Common myeloid progenitor, CD34-positive (primary cell): ENCODE results near the gene EFNB3.

Experiments
- CTCF ChIA-PET: fragments of 350-600 bp; sonication (Branson Sonifier 250); formaldehyde crosslinking; loops from one replicate; lab custom pipeline; 2021; ENCODE audit warnings: antibody characterized with exemption; lab: Charles Lee
- POLR2A ChIA-PET: fragments of 350-600 bp; sonication (Branson Sonifier 250); formaldehyde crosslinking; loops from one replicate; lab custom pipeline; 2021; ENCODE audit warnings: antibody characterized with exemption; lab: Charles Lee
- DNase-seq, 3 donors: peaks; one replicate each; pipeline versions ENCODE4 v3.0.0 to v3.0.0-alpha.2; 2013
- H3K27ac ChIP-seq, 2 experiments: 1 replicate in 1 of 2; 2 replicates in 1 of 2; pipeline ENCODE4 v1.7.0; 2013; ENCODE audit warnings: inconsistent platforms in 2 of 2, low read length in 2 of 2, mild to moderate bottlenecking in 2 of 2, low read depth in 1 of 2, moderate library complexity in 1 of 2; ENCODE audit not compliant: severe bottlenecking in 2 of 2, insufficient read depth in 1 of 2, poor library complexity in 1 of 2
- H3K27me3 ChIP-seq, 5 experiments: replicated peaks in 2 of 5; 1 replicate in 3 of 5; 2 replicates in 2 of 5; pipeline versions ENCODE4 v1.6.1 to v1.7.0; 2013; ENCODE audit warnings: low read length in 4 of 5, mild to moderate bottlenecking in 2 of 5, moderate library complexity in 2 of 5, inconsistent platforms in 1 of 5; ENCODE audit not compliant: insufficient read depth in 5 of 5, control insufficient read depth in 4 of 5
- H3K36me3 ChIP-seq, 4 experiments: 1 replicate in 2 of 4; 2 replicates in 2 of 4; pipeline versions ENCODE4 v1.6.1 to v1.7.0; 2013; ENCODE audit warnings: low read length in 3 of 4, control low read depth in 1 of 4, mild to moderate bottlenecking in 1 of 4; ENCODE audit not compliant: control insufficient read depth in 4 of 4, insufficient read depth in 4 of 4
- H3K4me1 ChIP-seq, 4 experiments: 1 replicate in 3 of 4; 2 replicates in 1 of 4; pipeline versions ENCODE4 v1.6.1 to v1.7.1; 2013; ENCODE audit warnings: low read length in 3 of 4, mild to moderate bottlenecking in 3 of 4, control low read depth in 1 of 4, inconsistent platforms in 1 of 4, moderate library complexity in 1 of 4; ENCODE audit not compliant: control insufficient read depth in 4 of 4, insufficient read depth in 4 of 4; ENCODE audit errors: control extremely low read depth in 1 of 4
- H3K4me3 ChIP-seq, 7 experiments: 1 replicate in 4 of 7; 2 replicates in 3 of 7; pipeline versions ENCODE4 v1.5.1 to v1.7.0; 2013; ENCODE audit warnings: mild to moderate bottlenecking in 7 of 7, low read length in 6 of 7, moderate library complexity in 6 of 7, inconsistent platforms in 2 of 7, low read depth in 2 of 7, control low read depth in 1 of 7; ENCODE audit not compliant: insufficient read depth in 4 of 7, control insufficient read depth in 1 of 7; ENCODE audit errors: extremely low read depth in 1 of 7
- H3K9me3 ChIP-seq, 5 experiments: 1 replicate in 4 of 5; 2 replicates in 1 of 5; pipeline versions ENCODE4 v1.6.1 to v1.7.1; 2013; ENCODE audit warnings: low read length in 4 of 5, mild to moderate bottlenecking in 2 of 5, inconsistent platforms in 1 of 5, low read depth in 1 of 5, moderate library complexity in 1 of 5; ENCODE audit not compliant: control insufficient read depth in 4 of 5, insufficient read depth in 2 of 5; ENCODE audit errors: control extremely low read depth in 1 of 5
- WGBS: methylation state at CpG from one replicate; pipeline ENCODE4 v1.1.5; 2013; ENCODE audit not compliant: insufficient coverage; 5-methylcytosine and 5-hydroxymethylcytosine counted together

Gene EFNB3

DNA sequence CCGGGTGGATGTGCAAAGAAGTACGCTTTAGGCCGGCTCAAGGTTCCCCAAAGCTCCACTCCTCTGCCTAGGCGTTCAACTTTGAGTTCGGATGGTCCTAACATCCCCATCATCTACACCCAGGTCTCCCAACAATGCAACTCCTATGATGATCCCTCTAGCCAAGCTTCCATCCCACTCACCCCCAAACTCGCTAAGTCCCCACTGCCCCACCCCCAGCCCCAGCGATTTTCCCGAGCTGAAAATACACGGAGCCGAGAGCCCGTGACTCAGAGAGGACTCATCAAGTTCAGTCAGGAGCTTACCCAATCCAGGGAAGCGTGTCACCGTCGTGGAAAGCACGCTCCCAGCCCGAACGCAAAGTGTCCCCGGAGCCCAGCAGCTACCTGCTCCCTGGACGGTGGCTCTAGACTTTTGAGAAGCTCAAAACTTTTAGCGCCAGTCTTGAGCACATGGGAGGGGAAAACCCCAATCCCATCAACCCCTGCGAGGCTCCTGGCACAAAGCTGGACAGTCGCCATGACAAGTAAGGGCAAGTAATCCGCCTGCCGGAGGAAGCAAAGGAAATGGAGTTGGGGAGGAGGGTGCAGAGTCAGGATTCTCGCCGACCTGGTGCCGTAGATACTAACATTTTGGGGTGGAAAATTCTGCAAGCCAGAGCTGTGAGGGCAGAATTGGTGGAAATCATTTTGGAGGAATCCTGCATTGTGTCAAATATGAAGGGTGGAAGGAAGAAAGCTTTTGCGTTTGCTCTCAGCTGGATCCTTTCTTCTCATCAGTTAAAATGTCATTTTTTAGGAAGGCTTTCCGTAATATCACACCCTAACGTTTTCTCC, 17.7 kb upstream of the EFNB3 start, which contains the start of gene TP53:
TSS of gene TP53 (minus strand) at position 419 of the 836 bp plus-strand sequence. CDS start 10,896 bp downstream, outside the sequence.
- Histone ChIP-seq H3K4me1 (peaks cover 10 to 42% (median 34%) of the 10 kb centered on the region in 4 experiments), H3K9me3 (no peaks in the 10 kb centered on the region), H3K36me3 (peaks cover 0 to 18% (median 4%) of the 10 kb centered on the region in 4 experiments), H3K27me3 (no peaks in the 10 kb centered on the region), H3K27ac (peak within 1 kb of the TSS; percentile 100), H3K4me3 (peak within 1 kb of the TSS; percentile 94 to 100 (median 100))
- CTCF ChIA-PET = interaction anchor here (0.6 to 6.4 kb wide), 31 partner anchors 8 to 858 kb away, joined by 3 to 91 read pairs (median 4); partner anchors contain the start of genes DNAH2, EFNB3, MPDU1 and NAA38
- DNase-seq = peak; percentile 92 to 97 (median 96)
- POLR2A ChIA-PET = interaction anchor here (0.5 to 1.7 kb wide), 18 partner anchors 16 to 560 kb away, joined by 3 to 11 read pairs (median 4); partner anchors contain the start of genes ATP1B2, CTC1, DNAH2 and EFNB3
- WGBS = under 1% methylated on average over 27 of the region's 30 CpGs

- Histone ChIP-seq H3K36me3 (peaks cover 0 to 19% (median 6%) of the 10 kb centered on the region in 4 experiments), H3K9me3 (no peaks in the 10 kb centered on the region), H3K27ac (peak within 1 kb of the TSS; percentile 100), H3K4me3 (peak within 1 kb of the TSS; percentile 94 to 100 (median 100)), H3K4me1 (peaks cover 10 to 42% (median 34%) of the 10 kb centered on the region in 4 experiments), H3K27me3 (no peaks in the 10 kb centered on the region)
- peak; percentile 97 to 98 (median 98) for DNase-seq
- under 1% methylated on average over 43 of the region's 51 CpGs for WGBS
- CTCF ChIA-PET = interaction anchor here (0.7 to 6.4 kb wide), 31 partner anchors 9 to 333 kb away, joined by 3 to 91 read pairs (median 4); partner anchors contain the start of genes DNAH2, EFNB3, MPDU1 and NAA38
- POLR2A ChIA-PET = interaction anchor here (0.5 to 1.5 kb wide), 11 partner anchors 29 to 559 kb away, joined by 3 to 8 read pairs (median 4); partner anchors contain the start of genes CTC1, DNAH2, FXR2 and SAT2
Measured at GRCh38 chr17:7687908-7688807, 16.8 kb upstream of the EFNB3 start, which contains the start of gene WRAP53. WRAP53 (plus strand) TSS chr17:7688477; CDS start chr17:7688649, 172 bp downstream.

DNA sequence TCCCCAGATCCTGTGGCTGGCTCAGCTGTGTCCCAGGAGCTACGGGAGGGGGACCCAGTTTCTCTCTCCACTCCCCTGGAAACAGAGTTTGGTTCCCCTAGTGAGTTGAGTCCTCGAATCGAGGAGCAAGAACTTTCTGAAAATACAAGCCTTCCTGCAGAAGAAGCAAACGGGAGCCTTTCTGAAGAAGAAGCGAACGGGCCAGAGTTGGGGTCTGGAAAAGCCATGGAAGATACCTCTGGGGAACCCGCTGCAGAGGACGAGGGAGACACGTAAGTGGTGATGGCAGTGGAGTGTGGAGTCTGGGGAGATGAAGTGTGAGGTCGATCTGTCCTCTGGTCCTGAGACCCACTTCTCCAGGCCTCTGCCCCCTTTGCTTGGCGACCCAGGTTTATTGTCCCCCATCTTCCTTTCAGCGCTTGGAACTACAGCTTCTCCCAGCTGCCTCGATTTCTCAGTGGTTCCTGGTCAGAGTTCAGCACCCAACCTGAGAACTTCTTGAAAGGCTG, 16.1 kb upstream of the EFNB3 start:
- H3K27ac ChIP-seq = peak overlapping the region; percentile 68 to 88
- CTCF ChIA-PET = interaction anchor here (0.6 to 6.4 kb wide), 13 partner anchors 10 to 283 kb away, joined by 3 to 91 read pairs (median 4); partner anchors contain the start of genes DNAH2, SAT2 and SHBG
- no peak for DNase-seq
- WGBS = 34% methylated on average over 11 of the region's 13 CpGs
- H3K4me1 ChIP-seq = peaks cover 10 to 42% (median 34%) of the 10 kb centered on the region in 4 experiments
- no peaks in the 10 kb centered on the region for H3K27me3 ChIP-seq
- peak overlapping the region; percentile 59 to 100 (median 100) for H3K4me3 ChIP-seq
- H3K9me3 ChIP-seq = no peaks in the 10 kb centered on the region
- H3K36me3 ChIP-seq = peaks cover 0 to 20% (median 6%) of the 10 kb centered on the region in 4 experiments
- POLR2A ChIA-PET = interaction anchor here (1.5 kb wide), 1 partner anchor 61 kb away, joined by 8 read pairs; the partner anchor contains the start of gene SAT2

GRCh38 chr17:7695586-7695985, 9.4 kb upstream of the EFNB3 start:
- CTCF ChIA-PET = no interaction called here
- WGBS = 97% methylated on average over 10 of the region's 10 CpGs
- Histone ChIP-seq H3K36me3 (peaks cover 2 to 16% (median 11%) of the 10 kb centered on the region in 4 experiments), H3K27me3 (no peaks in the 10 kb centered on the region), H3K4me1 (no peaks in the 10 kb centered on the region), H3K27ac (no peak overlapping the region), H3K4me3 (no peak overlapping the region), H3K9me3 (no peaks in the 10 kb centered on the region)
- no peak for DNase-seq
- POLR2A ChIA-PET = no interaction called here

DNA sequence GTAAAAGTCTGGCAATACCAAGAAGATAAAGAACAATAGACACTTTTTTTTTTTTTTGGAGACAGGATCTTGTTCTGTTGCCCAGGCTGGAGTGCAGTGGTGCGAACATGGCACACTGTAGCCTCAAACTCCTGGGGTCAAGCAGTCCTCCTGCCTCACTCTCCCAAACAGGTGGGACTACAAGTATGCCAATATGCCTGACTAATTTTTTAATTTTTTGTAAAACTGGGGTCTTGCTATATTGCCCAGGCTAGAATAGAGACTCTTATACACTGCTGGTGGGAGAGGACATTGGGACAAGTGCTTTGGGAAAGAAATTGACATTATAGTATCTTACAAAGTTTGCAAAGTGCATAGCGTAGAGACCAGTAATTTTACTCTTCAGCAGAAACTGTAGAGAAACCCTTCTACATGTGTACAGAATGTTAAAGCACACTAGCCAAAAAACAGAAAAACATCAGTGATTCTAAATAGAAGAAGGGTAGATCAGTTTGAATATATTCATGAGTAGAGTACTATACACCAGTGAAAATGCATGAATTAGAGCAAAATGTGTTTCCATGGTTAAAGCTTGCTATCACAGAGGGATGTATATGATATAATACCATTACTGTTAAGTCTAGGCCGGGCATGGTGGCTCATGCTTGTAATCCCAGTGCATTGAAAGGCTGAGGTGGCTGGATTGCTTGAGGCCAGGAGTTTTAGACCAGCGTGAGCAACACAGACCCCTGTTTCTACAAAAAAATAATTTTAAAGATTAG, 7.0 kb upstream of the EFNB3 start:
- Histone ChIP-seq H3K4me1 (no peaks in the 10 kb centered on the region), H3K9me3 (no peaks in the 10 kb centered on the region), H3K27ac (no peak overlapping the region), H3K27me3 (peaks cover 0 to 2% (median 0%) of the 10 kb centered on the region in 5 experiments), H3K36me3 (peaks cover 2 to 31% (median 23%) of the 10 kb centered on the region in 4 experiments), H3K4me3 (no peak overlapping the region)
- ChIA-PET CTCF (no interaction called here), POLR2A (no interaction called here)
- 100% methylated on average over 2 of the region's 4 CpGs for WGBS
- no peak for DNase-seq
